Measurements from ENCODE around the gene MRPL54.

MRPL54 gene

GRCh38 chr19:3762501-3763459 is at the start of gene MRPL54:
Gene MRPL54, plus strand, starts transcription at chr19:3762682. Its CDS starts 19 bp downstream, at chr19:3762701.
- DNase-seq, result peak; percentile 99

GRCh38 chr19:3716147-3716668 is 46.3 kb upstream of the MRPL54 start:
- DNase-seq, result no peak

GRCh38 chr19:3719868-3720267 is 42.6 kb upstream of the MRPL54 start:
- DNase-seq, result no peak

GRCh38 chr19:3720349-3720917 is 42.0 kb upstream of the MRPL54 start:
- no peak for DNase-seq

- DNase-seq, result peak; percentile 93
These were observed 41.2 kb upstream of the MRPL54 start for GRCh38 chr19:3721131-3721886.

- DNase-seq, result no peak
These were observed 40.5 kb upstream of the MRPL54 start for GRCh38 chr19:3721887-3722442.

GRCh38 chr19:3722443-3723109 is 39.9 kb upstream of the MRPL54 start:
- no peak for DNase-seq

- no peak for DNase-seq
These were observed 39.4 kb upstream of the MRPL54 start for GRCh38 chr19:3723110-3723488.

- DNase-seq, result no peak
These were observed 38.6 kb upstream of the MRPL54 start for GRCh38 chr19:3723883-3724282.

- DNase-seq, result no peak
These were observed 37.4 kb upstream of the MRPL54 start for GRCh38 chr19:3725121-3725520.

- DNase-seq, result no peak
These were observed 36.7 kb upstream of the MRPL54 start for GRCh38 chr19:3725640-3726310.

- no peak for DNase-seq
These were observed 32.0 kb upstream of the MRPL54 start for GRCh38 chr19:3730457-3730958.

GRCh38 chr19:3732108-3732507 is 30.4 kb upstream of the MRPL54 start:
- no peak for DNase-seq

GRCh38 chr19:3733549-3734309 is 28.8 kb upstream of the MRPL54 start:
- no peak for DNase-seq

GRCh38 chr19:3734310-3734600 is 28.2 kb upstream of the MRPL54 start:
- no peak for DNase-seq

- no peak for DNase-seq
These were observed 26.3 kb upstream of the MRPL54 start for GRCh38 chr19:3736106-3736724.

- DNase-seq, result no peak
These were observed 24.8 kb upstream of the MRPL54 start for GRCh38 chr19:3737487-3738205.

- DNase-seq, result no peak
These were observed 23.8 kb upstream of the MRPL54 start for GRCh38 chr19:3738477-3739220.

GRCh38 chr19:3740431-3740830 is 22.1 kb upstream of the MRPL54 start:
- no peak for DNase-seq
